NB4 (cell line): ENCODE measurements around the gene WDR35.

Experiments used
- CTCF ChIP-seq: IDR thresholded peaks from one replicate; pipeline ENCODE4 v1.5.1; 2012; ENCODE audit warnings: low read depth, low read length
- MAX ChIP-seq: IDR thresholded peaks from 2 replicates; pipeline ENCODE4 v1.6.1; 2011; ENCODE audit warnings: low read depth, low read length
- POLR2A ChIP-seq: IDR thresholded peaks from 2 replicates; pipeline ENCODE4 v1.6.1; 2011; ENCODE audit warnings: mild to moderate bottlenecking; ENCODE audit not compliant: insufficient read length; ENCODE audit errors: extremely low read depth

GRCh38 chr2:19874726-19875125 lies 115.2 kb downstream of the WDR35 start:
- TF ChIP-seq CTCF (no peak), POLR2A (no peak), MAX (no peak)
